Limb (tissue), 2 donors: ENCODE measurements around the gene ACTC1.
"Not testable (repeated sequence)": the region's sequence is repeated elsewhere in the genome, so short reads cannot be mapped to it uniquely, and the experiment has no call there.

Source experiments
- DNase-seq, 2 donors: peaks; one replicate each; pipeline ENCODE4 v3.0.0-alpha.2; 2016; ENCODE audit errors: extremely low spot score in 2 of 2

Gene ACTC1

GRCh38 chr15:34795267-34796081, at the start of gene ACTC1:
TSS of gene ACTC1 (minus strand) at chr15:34795549. CDS start at chr15:34794808, 741 bp downstream.
- peak; percentile 52 to 73 for DNase-seq

GRCh38 chr15:34841262-34841725, 45.9 kb upstream of the ACTC1 start:
- DNase-seq, result no peak

- no peak for DNase-seq
Observed at GRCh38 chr15:34838282-34838681, 42.9 kb upstream of the ACTC1 start.

DNA sequence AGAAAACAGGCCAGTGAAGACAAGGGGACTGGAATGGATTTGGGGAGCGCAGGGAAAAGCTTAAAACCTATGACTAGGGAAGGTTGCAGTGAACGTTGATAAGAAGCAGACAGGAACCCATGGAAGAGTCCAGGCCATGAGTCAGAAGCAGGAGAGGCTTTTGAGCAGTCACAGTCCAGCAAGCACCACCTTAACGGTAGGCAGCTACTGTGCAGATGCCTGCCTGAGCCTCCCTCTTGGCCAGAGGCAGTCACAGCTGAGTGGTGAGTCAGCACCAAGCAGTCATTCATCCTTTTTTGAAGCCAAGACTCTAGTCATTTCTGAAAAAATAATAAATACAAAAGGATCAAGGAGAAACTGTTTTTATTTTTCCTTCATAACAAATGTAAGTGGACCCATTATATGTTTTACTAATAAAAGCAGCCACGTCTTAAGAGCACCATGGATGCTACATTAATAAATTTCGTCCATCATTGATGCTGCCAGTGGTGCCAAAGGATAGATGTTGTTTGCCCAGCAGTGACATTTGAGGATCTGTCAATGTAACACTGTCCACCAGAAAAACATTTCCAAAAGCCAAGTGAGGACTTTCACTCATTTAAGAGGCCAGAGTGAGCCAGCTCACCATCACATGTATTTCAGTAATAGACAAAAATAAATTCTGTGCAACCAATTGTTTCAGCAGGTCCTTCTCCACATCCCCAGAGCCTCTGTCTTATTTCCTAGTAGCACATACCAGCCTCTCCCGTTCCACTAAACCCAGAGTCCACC, 42.1 kb upstream of the ACTC1 start:
- DNase-seq, result no peak

DNA sequence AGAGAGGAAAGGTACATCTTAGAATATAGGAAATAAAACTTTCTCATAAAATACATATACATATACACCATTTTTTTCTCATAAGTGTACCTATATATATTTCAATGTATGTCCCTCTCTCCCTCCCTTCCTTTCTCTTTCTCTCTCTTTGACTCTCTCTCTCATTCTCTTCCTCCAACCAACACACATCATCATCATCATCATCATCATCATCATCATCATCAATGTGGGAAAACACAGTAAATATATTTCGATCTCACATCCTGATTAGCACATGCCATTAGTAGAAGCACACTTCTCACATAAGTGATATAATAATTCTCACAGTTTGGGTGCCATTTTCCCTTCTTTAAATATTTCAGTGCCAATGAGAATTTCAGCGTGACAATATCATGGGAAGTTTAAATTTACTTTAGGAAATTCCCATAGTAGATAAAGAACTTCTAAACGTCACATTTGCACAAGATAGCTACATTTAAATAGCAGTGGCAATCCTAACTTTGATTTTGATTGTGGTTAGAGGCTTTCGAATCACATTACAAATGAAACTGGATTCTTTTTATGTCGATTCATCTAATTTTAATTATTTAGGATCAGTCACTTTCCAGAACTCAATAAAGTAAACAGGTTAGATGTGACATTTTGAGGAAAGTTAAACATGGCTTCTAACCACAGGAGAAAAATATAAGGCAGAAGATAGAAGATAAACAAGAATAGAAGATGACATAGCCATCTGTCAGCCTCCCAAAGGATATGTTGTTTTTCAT, 33.0 kb upstream of the ACTC1 start:
- no peak for DNase-seq

- DNase-seq, result no peak
Observed at GRCh38 chr15:34821831-34822230, 26.5 kb upstream of the ACTC1 start.

GRCh38 chr15:34820110-34820509, 24.8 kb upstream of the ACTC1 start:
- DNase-seq, result no peak

GRCh38 chr15:34818526-34818925, 23.2 kb upstream of the ACTC1 start:
- DNase-seq, result no peak

DNA sequence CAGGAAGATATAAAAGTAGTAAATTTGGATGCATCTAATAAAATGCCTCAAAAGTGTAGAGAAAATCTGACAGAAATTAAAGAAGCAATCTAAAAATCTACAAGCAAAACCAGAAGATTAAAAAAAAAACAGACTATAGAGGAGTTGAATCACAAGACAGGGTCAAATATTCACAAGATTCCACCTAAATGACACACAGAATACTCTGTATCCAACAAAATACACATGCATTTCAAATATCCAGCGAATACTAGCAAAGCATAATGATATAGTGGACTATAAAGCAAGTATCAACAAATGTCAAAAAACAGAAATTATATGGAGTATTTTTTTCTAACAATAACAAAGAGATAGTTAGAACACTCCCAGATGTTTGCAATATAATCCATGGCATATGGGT, 20.5 kb upstream of the ACTC1 start:
- no peak for DNase-seq

DNA sequence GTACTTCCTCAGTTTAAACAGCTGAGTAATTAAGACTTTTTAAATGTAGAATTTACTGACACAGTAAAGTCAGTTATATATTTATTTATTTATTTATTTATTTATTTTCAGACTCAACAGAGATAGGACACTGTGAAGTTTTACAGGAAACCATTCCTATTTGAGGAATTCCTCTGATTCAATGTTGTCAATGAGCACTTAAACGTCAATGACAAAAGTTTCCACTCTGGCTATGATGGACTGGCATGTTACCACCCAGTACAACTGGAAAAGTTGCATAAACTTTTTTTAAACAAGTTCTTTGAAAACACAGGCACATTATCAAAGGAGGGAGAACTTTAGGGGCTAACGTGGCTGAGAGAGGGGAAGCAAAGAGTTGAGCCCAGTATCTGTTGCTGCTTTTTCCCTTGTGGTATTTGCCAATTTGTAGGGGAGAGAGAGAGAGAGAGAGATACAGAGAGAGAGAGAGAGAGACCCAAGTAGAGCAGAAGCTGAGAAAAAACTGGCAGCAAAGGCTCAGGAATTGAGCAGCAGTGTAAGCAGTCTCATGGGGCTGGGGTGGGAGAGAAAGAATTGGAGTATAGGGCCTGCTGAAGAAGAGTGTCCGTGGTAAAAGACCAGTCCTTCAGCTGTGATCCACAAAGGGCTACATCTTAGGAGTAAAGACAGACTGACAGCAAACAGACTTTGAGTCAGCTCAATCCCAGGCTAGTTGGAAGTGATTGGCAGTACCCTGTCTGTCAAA, 18.3 kb upstream of the ACTC1 start:
- DNase-seq, result no peak

DNA sequence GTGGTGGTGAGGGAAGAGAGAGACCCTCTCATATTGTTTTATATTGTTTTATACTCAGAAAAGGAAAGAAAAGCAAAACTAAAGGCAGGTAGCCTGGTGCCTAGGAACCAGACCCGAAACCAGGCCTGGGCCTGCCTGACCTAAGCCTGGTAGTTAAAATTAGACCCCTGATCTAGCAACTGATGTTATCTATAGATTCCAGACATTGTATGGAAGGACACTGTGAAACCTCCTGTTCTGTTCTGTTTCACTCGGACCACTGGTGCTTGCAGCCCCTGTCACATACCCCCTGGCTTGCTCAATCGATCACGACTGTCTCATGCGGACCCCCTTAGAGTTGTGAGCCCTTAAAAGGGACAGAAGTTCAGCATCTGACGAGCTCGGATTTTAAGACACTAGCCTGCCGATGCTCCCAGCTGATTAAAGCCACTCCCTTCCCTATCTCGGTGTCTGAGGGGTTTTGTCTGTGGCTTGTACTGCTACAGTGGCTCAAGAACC, 17.6 kb upstream of the ACTC1 start:
- not testable (repeated sequence) for DNase-seq

DNA sequence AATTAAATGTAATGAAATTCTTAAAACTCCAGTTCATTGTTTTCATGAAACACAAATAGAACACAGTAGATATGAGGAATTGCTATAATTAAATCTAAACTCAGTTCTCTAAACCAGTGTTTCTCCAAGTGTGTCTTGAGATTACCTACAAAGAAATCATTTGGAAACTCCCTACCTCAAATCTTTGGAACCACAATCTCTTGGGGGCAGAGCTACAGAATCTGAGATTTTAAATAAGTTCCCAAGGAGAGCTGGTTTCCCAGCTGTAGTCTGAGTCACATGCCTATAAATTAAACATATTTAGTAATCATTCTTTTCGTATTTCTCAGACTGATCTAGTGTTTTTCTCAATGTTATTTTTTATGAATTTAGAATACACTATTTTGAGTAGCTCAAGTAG, 17.0 kb upstream of the ACTC1 start:
- DNase-seq, result no peak

- no peak for DNase-seq
Observed at GRCh38 chr15:34810443-34811129, 15.2 kb upstream of the ACTC1 start.

- no peak for DNase-seq
Observed at GRCh38 chr15:34809186-34809585, 13.8 kb upstream of the ACTC1 start.

DNA sequence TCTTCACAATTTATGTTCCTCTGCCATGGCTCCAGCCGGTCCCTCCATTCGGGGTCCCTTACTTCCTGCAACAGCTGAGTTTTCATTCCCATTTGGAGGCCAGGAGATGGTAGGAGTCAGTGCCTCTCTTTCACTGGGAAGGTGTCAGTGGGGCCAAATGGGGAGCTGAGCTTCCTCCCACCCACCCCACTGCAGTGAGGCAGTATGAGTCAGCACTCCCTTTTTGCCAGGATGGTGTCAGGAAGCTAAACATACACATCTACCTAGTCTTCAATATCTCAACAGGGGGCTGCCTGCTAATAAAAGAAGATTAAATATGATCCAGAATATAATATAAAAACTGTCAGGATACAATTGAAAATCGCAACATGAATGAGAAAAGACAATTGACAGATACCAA, 12.7 kb upstream of the ACTC1 start:
- no peak for DNase-seq

GRCh38 chr15:34807241-34807640, 11.9 kb upstream of the ACTC1 start:
- DNase-seq, result not testable (repeated sequence)

DNA sequence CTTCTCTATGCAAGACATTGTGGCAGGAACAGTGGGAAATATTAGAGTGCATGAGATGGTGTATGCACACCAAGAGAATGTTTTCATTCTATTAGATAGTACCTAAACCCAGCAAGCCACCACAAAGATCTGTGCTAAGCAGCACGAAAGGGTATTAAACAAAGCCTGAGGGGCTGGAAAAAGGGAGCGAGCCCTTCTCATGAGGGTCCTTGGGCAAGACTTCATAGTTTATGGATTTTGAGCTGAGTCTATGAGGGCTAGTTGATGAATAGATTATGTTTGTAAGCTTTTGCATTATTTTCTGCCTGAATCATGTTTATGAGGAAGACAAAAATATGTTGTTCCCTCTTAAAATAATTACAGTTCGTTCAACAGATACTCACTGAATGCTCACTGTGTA, 9.4 kb upstream of the ACTC1 start:
- DNase-seq, result no peak

GRCh38 chr15:34804113-34804512, 8.8 kb upstream of the ACTC1 start:
- DNase-seq, result no peak

- DNase-seq, result no peak
Observed at GRCh38 chr15:34802803-34803750, 7.7 kb upstream of the ACTC1 start.
